HCT116 (cell line): ENCODE measurements around the gene NARS2. TPM values are rescaled to one million over a fixed set of nuclear protein-coding genes. Genes with fewer than 3 reads are reported as not detected.

Source experiments
- ATAC-seq: fragments of 200-7000 bp; cut with Tn5 transposase; 2 replicates; pipeline ENCODE4 v1.9.1; 2020; ENCODE audit warnings: mild to moderate bottlenecking, moderate library complexity
- BruUV-seq: library from RNA; stranded (reverse); fragments of 400-500 nt; replicated peaks from 2 replicates; lab custom pipeline; 2021; lab: Mats Ljungman, UMichigan
- CTCF ChIA-PET: fragments of 300-600 bp; sonication (Branson Sonifier 250); formaldehyde crosslinking; loops from one replicate; lab custom pipeline; 2021; ENCODE audit warnings: antibody characterized with exemption; lab: Charles Lee
- POLR2A ChIA-PET: fragments of 300-600, 350-600 bp; sonication (Branson Sonifier 250); formaldehyde crosslinking; loops from one replicate; lab custom pipeline; 2021; ENCODE audit warnings: antibody characterized with exemption; lab: Charles Lee
- RAD21 ChIA-PET, 2 experiments: fragments of 300-600 bp; sonication (Branson Sonifier 250); formaldehyde crosslinking; loops; one replicate each; lab custom pipeline; 2023; ENCODE audit warnings: low total read pairs in 2 of 2; ENCODE audit not compliant: uncharacterized antibody in 2 of 2, unreplicated experiment in 2 of 2, low non-redundant PET in 1 of 2; lab: Charles Lee
- DNase-seq: peaks from one replicate; pipeline ENCODE4 v3.0.0-alpha.2; 2010; ENCODE audit warnings: low read depth, low spot score
- H2AFZ ChIP-seq: fragments of 200-600 bp; shearing (Covaris generic), sonication (generic); 2 replicates; pipeline ENCODE4 v1.6.1; 2017; ENCODE audit warnings: low read depth, mixed run types, mixed read lengths, antibody characterized with exemption, low read length; ENCODE audit not compliant: poor library complexity, severe bottlenecking
- H3K27ac ChIP-seq: 2 replicates; pipeline ENCODE4 v1.5.1; 2012; ENCODE audit warnings: low read depth, low read length
- H3K27me3 ChIP-seq: fragments of 200-600 bp; sonication (generic); 2 replicates; pipeline ENCODE4 v1.6.1; 2016; ENCODE audit warnings: mixed run types, low read length, mixed read lengths; ENCODE audit not compliant: insufficient read depth
- H3K36me3 ChIP-seq, 2 experiments: fragments of 200-500 bp in 1 of 2; fragments of 200-600 bp in 1 of 2; sonication (Bioruptor generic) in 1 of 2; sonication (generic) in 1 of 2; 2 replicates each; pipeline versions ENCODE4 v1.5.1 to v1.6.1; 2014 to 2016; ENCODE audit warnings: low read length in 2 of 2, inconsistent platforms in 1 of 2, mixed read lengths in 1 of 2, mixed run types in 1 of 2; ENCODE audit not compliant: insufficient read depth in 2 of 2, control insufficient read depth in 1 of 2
- H3K4me1 ChIP-seq, 2 experiments: fragments of 200-600 bp in 1 of 2; sonication (generic) in 1 of 2; 2 replicates each; pipeline versions ENCODE4 v1.5.1 to v1.6.1; 2012 to 2017; ENCODE audit warnings: low read length in 2 of 2, inconsistent platforms in 1 of 2, mild to moderate bottlenecking in 1 of 2, mixed read lengths in 1 of 2, mixed run types in 1 of 2, moderate library complexity in 1 of 2; ENCODE audit not compliant: insufficient read depth in 2 of 2, control insufficient read depth in 1 of 2
- H3K4me2 ChIP-seq: fragments of 200-600 bp; sonication (generic); 2 replicates; pipeline ENCODE4 v1.6.1; 2017; ENCODE audit warnings: mixed run types, low read length, mixed read lengths
- H3K4me3 ChIP-seq, 2 experiments: fragments of 200-600 bp in 1 of 2; sonication (generic) in 1 of 2; replicated peaks in 1 of 2; 2 replicates each; pipeline ENCODE4 v1.5.1; 2011 to 2016; ENCODE audit warnings: low read length in 2 of 2, control low read depth in 1 of 2, low read depth in 1 of 2, mild to moderate bottlenecking in 1 of 2, mixed read lengths in 1 of 2, mixed run types in 1 of 2
- H3K79me2 ChIP-seq: fragments of 200-600 bp; sonication (generic); 2 replicates; pipeline ENCODE4 v1.6.1; 2017; ENCODE audit warnings: mild to moderate bottlenecking, mixed run types, low read length, moderate library complexity, mixed read lengths; ENCODE audit not compliant: insufficient read depth
- H3K9ac ChIP-seq: fragments of 200-600 bp; sonication (generic); 2 replicates; pipeline ENCODE4 v1.6.1; 2016; ENCODE audit warnings: low read length, mixed read lengths
- H3K9me2 ChIP-seq: fragments of 200-600 bp; sonication (generic), shearing (Covaris generic); 2 replicates; pipeline ENCODE4 v1.6.1; 2017; ENCODE audit warnings: mixed run types, mild to moderate bottlenecking, moderate library complexity; ENCODE audit not compliant: insufficient read depth
- H3K9me3 ChIP-seq, 2 experiments: fragments of 200-500 bp in 1 of 2; fragments of 200-600 bp in 1 of 2; sonication (Bioruptor generic) in 1 of 2; sonication (generic) in 1 of 2; 2 replicates each; pipeline ENCODE4 v1.6.1; 2014 to 2017; ENCODE audit warnings: low read length in 2 of 2, mixed read lengths in 2 of 2, inconsistent platforms in 1 of 2, low read depth in 1 of 2, mild to moderate bottlenecking in 1 of 2, mixed run types in 1 of 2, moderate library complexity in 1 of 2; ENCODE audit not compliant: control insufficient read depth in 1 of 2, insufficient read depth in 1 of 2
- H4K20me1 ChIP-seq: fragments of 200-600 bp; sonication (generic), shearing (Covaris generic); 2 replicates; pipeline ENCODE4 v1.6.1; 2017; ENCODE audit warnings: mixed run types, mild to moderate bottlenecking, moderate library complexity; ENCODE audit not compliant: insufficient read depth
- CBX3 ChIP-seq: IDR thresholded peaks from 2 replicates; pipeline ENCODE4 v1.6.1; 2012; ENCODE audit warnings: low read depth
- CEBPB ChIP-seq: IDR thresholded peaks from 2 replicates; pipeline ENCODE4 v1.6.1; 2012; ENCODE audit warnings: low read depth
- EGR1 ChIP-seq: IDR thresholded peaks from 2 replicates; pipeline ENCODE4 v1.6.1; 2012; ENCODE audit warnings: low read depth
- ELF1 ChIP-seq: IDR thresholded peaks from 2 replicates; pipeline ENCODE4 v1.6.1; 2012; ENCODE audit warnings: low read depth, borderline replicate concordance
- EZH2 ChIP-seq: fragments of 200-600 bp; sonication (generic); IDR thresholded peaks from 2 replicates; pipeline ENCODE4 v1.6.1; 2017; ENCODE audit warnings: antibody characterized with exemption, mixed run types
- EZH2phosphoT487 ChIP-seq: fragments of 200-600 bp; IDR thresholded peaks from 2 replicates; pipeline ENCODE4 v1.6.1; 2018; ENCODE audit warnings: antibody characterized with exemption, borderline replicate concordance
- FOSL1 ChIP-seq: IDR thresholded peaks from 2 replicates; pipeline ENCODE4 v1.6.1; 2012; ENCODE audit warnings: low read depth
- POLR2A ChIP-seq: IDR thresholded peaks from 2 replicates; pipeline ENCODE4 v1.7.0; 2011; ENCODE audit warnings: borderline replicate concordance; ENCODE audit not compliant: insufficient read depth, insufficient read length; ENCODE audit errors: extremely low read depth
- POLR2AphosphoS5 ChIP-seq: IDR thresholded peaks from 2 replicates; pipeline ENCODE4 v1.6.1; 2011; ENCODE audit warnings: mild to moderate bottlenecking, low read depth, low read length, moderate library complexity
- RAD21 ChIP-seq: IDR thresholded peaks from 2 replicates; pipeline ENCODE4 v1.6.1; 2012; ENCODE audit warnings: low read depth, mild to moderate bottlenecking
- SIN3A ChIP-seq: IDR thresholded peaks from 2 replicates; pipeline ENCODE4 v1.6.1; 2012; ENCODE audit warnings: low read depth
- SP1 ChIP-seq: IDR thresholded peaks from 2 replicates; pipeline ENCODE4 v1.6.1; 2012; ENCODE audit warnings: low read depth
- SRF ChIP-seq: IDR thresholded peaks from 2 replicates; pipeline ENCODE4 v1.6.1; 2012; ENCODE audit warnings: low read depth
- YY1 ChIP-seq: IDR thresholded peaks from 2 replicates; pipeline ENCODE4 v1.6.1; 2011; ENCODE audit warnings: low read length, low read depth, moderate library complexity, mild to moderate bottlenecking; ENCODE audit not compliant: insufficient replicate concordance; ENCODE audit errors: extremely low read depth
- ZFX ChIP-seq: fragments of 450-650 bp; IDR thresholded peaks from 2 replicates; pipeline ENCODE4 v1.6.1; 2017
- intact Hi-C: fragments of 100-400 bp; cut with micrococcal nuclease; formaldehyde crosslinking; loops from 2 replicates; pipeline ENCODE4 v1.10.0; 2022
- total RNA-seq: library from RNA; stranded (reverse); gene quantifications from one replicate; pipeline ENCODE4 v1.2.1, GENCODE V29; 2021; ENCODE audit not compliant: unreplicated experiment
- TF ChIP-seq, protein P1 (sequence below): IDR thresholded peaks from 2 replicates; pipeline ENCODE4 v1.6.1; 2011; ENCODE audit warnings: mild to moderate bottlenecking, low read length, moderate library complexity; ENCODE audit not compliant: insufficient replicate concordance; ENCODE audit errors: extremely low read depth
- TF ChIP-seq, protein P2 (sequence below), 3 experiments: fragments of 200-600 bp in 1 of 3; sonication (generic) in 1 of 3; IDR thresholded peaks in 2 of 3; conservative IDR thresholded peaks in 1 of 3; 2 replicates each; pipeline ENCODE4 v1.5.1; 2012 to 2017; ENCODE audit warnings: low read depth in 2 of 3, low read length in 2 of 3, antibody characterized with exemption in 1 of 3, borderline replicate concordance in 1 of 3, control low read depth in 1 of 3, mild to moderate bottlenecking in 1 of 3, mixed read lengths in 1 of 3, mixed run types in 1 of 3, moderate library complexity in 1 of 3; ENCODE audit not compliant: insufficient read depth in 1 of 3
- TF ChIP-seq, protein P3 (sequence below): IDR thresholded peaks from 2 replicates; pipeline ENCODE4 v1.6.1; 2012; ENCODE audit warnings: low read depth
- TF ChIP-seq, protein P4 (sequence below): IDR thresholded peaks from 2 replicates; pipeline ENCODE4 v1.6.1; 2012

NARS2 gene
- total RNA-seq, 1 experiment from 2014 or later: 26.0 TPM

DNA sequence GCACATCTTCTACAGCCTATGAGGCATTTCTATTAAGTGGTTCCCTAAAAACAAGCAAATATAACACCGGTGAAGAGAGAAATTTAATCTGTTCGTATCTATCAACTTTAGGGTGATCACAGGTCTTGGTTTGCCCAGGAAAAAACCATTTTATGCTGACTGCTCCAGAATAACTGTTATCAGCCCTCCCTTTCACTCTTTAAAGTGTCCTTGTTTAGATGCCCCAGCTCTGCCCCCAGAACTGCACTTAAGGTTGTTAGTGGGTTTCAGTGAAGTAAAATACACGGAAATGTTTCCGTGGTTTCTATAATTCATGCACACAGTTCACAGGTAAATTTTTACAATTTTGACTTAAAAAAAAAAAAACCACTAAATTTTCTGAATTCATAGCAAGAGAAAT is 70.0 kb downstream of the NARS2 start:
- H3K27ac ChIP-seq: no peak overlapping the region
- intact Hi-C loops: no loop called here
- ChIA-PET POLR2A (no interaction called here), CTCF (no interaction called here), RAD21 (no interaction called here)
- H2AFZ ChIP-seq: no peak overlapping the region
- H3K4me1 ChIP-seq: no peaks in the 10 kb centered on the region
- H3K9me3 ChIP-seq: no peaks in the 10 kb centered on the region
- no peak for DNase-seq
- no peaks in the 10 kb centered on the region for H3K36me3 ChIP-seq
- BruUV-seq: no TSS peak
- H3K4me2 ChIP-seq: no peak overlapping the region
- ATAC-seq: no peak
- peaks cover 5% of the 10 kb centered on the region for H3K79me2 ChIP-seq
- H4K20me1 ChIP-seq: no peaks in the 10 kb centered on the region
- TF ChIP-seq SIN3A (no peak), EZH2 (no peak), EZH2phosphoT487 (no peak), RAD21 (no peak), CBX3 (no peak), CEBPB (no peak), POLR2A (no peak), YY1 (no peak), ELF1 (no peak), FOSL1 (no peak), POLR2AphosphoS5 (no peak), EGR1 (no peak), ZFX (no peak), SP1 (no peak), SRF (no peak)
- TF ChIP-seq, protein P1, sequence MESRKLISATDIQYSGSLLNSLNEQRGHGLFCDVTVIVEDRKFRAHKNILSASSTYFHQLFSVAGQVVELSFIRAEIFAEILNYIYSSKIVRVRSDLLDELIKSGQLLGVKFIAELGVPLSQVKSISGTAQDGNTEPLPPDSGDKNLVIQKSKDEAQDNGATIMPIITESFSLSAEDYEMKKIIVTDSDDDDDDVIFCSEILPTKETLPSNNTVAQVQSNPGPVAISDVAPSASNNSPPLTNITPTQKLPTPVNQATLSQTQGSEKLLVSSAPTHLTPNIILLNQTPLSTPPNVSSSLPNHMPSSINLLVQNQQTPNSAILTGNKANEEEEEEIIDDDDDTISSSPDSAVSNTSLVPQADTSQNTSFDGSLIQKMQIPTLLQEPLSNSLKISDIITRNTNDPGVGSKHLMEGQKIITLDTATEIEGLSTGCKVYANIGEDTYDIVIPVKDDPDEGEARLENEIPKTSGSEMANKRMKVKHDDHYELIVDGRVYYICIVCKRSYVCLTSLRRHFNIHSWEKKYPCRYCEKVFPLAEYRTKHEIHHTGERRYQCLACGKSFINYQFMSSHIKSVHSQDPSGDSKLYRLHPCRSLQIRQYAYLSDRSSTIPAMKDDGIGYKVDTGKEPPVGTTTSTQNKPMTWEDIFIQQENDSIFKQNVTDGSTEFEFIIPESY: no peak
- TF ChIP-seq, protein P2, sequence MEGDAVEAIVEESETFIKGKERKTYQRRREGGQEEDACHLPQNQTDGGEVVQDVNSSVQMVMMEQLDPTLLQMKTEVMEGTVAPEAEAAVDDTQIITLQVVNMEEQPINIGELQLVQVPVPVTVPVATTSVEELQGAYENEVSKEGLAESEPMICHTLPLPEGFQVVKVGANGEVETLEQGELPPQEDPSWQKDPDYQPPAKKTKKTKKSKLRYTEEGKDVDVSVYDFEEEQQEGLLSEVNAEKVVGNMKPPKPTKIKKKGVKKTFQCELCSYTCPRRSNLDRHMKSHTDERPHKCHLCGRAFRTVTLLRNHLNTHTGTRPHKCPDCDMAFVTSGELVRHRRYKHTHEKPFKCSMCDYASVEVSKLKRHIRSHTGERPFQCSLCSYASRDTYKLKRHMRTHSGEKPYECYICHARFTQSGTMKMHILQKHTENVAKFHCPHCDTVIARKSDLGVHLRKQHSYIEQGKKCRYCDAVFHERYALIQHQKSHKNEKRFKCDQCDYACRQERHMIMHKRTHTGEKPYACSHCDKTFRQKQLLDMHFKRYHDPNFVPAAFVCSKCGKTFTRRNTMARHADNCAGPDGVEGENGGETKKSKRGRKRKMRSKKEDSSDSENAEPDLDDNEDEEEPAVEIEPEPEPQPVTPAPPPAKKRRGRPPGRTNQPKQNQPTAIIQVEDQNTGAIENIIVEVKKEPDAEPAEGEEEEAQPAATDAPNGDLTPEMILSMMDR (IDR thresholded peaks at IDR 0.05 in 2 of 3, conservative IDR thresholded peaks at IDR 0.05 in 1 of 3; ENCODE audit: borderline replicate concordance in 1 of 3, insufficient read depth in 1 of 3, low read depth in 2 of 3, low read length in 2 of 3): no peak
- TF ChIP-seq, protein P3, sequence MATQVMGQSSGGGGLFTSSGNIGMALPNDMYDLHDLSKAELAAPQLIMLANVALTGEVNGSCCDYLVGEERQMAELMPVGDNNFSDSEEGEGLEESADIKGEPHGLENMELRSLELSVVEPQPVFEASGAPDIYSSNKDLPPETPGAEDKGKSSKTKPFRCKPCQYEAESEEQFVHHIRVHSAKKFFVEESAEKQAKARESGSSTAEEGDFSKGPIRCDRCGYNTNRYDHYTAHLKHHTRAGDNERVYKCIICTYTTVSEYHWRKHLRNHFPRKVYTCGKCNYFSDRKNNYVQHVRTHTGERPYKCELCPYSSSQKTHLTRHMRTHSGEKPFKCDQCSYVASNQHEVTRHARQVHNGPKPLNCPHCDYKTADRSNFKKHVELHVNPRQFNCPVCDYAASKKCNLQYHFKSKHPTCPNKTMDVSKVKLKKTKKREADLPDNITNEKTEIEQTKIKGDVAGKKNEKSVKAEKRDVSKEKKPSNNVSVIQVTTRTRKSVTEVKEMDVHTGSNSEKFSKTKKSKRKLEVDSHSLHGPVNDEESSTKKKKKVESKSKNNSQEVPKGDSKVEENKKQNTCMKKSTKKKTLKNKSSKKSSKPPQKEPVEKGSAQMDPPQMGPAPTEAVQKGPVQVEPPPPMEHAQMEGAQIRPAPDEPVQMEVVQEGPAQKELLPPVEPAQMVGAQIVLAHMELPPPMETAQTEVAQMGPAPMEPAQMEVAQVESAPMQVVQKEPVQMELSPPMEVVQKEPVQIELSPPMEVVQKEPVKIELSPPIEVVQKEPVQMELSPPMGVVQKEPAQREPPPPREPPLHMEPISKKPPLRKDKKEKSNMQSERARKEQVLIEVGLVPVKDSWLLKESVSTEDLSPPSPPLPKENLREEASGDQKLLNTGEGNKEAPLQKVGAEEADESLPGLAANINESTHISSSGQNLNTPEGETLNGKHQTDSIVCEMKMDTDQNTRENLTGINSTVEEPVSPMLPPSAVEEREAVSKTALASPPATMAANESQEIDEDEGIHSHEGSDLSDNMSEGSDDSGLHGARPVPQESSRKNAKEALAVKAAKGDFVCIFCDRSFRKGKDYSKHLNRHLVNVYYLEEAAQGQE: no peak
- TF ChIP-seq, protein P4, sequence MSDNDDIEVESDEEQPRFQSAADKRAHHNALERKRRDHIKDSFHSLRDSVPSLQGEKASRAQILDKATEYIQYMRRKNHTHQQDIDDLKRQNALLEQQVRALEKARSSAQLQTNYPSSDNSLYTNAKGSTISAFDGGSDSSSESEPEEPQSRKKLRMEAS: no peak
- no peak overlapping the region for H3K9ac ChIP-seq
- no peaks in the 10 kb centered on the region for H3K27me3 ChIP-seq
- H3K9me2 ChIP-seq: no peaks in the 10 kb centered on the region
- no peak overlapping the region for H3K4me3 ChIP-seq
